Left ventricle myocardium inferior (tissue), 1 donor: ENCODE data around the gene AP1AR. TPM values are rescaled to one million over a fixed set of nuclear protein-coding genes. Genes with fewer than 3 reads are reported as not detected.

Source experiments
- DNase-seq: peaks from one replicate; pipeline ENCODE4 v3.0.0-alpha.2; 2020
- H3K27ac ChIP-seq: fragments of 200-600 bp; replicated peaks from 2 replicates; pipeline ENCODE4 v1.8.0; 2021
- H3K27me3 ChIP-seq: fragments of 200-600 bp; 2 replicates; pipeline ENCODE4 v1.8.0; 2021; ENCODE audit warnings: low read depth
- H3K36me3 ChIP-seq: fragments of 200-600 bp; 2 replicates; pipeline ENCODE4 v1.8.0; 2021
- H3K4me1 ChIP-seq: fragments of 200-600 bp; 2 replicates; pipeline ENCODE4 v1.8.0; 2021
- H3K4me3 ChIP-seq: fragments of 200-600 bp; 2 replicates; pipeline ENCODE4 v1.8.0; 2021; ENCODE audit warnings: mild to moderate bottlenecking, moderate library complexity
- H3K9me3 ChIP-seq: fragments of 200-600 bp; replicated peaks from 2 replicates; pipeline ENCODE4 v1.8.0; 2021
- CTCF ChIP-seq: fragments of 200-600 bp; IDR thresholded peaks from 2 replicates; pipeline ENCODE4 v1.8.0; 2021; ENCODE audit warnings: antibody characterized with exemption, mild to moderate bottlenecking, borderline replicate concordance
- intact Hi-C: fragments of 100-400 bp; cut with micrococcal nuclease; formaldehyde crosslinking; loops from one replicate; pipeline ENCODE4 v1.11.0; 2022
- total RNA-seq: library from RNA; stranded (reverse); fragmentation: NEBNext Ultra II Directional; extraction: Animal tissue kit (Norgen Biotek cat#: 25700); gene quantifications from one replicate; pipeline ENCODE4 v1.2.1, GENCODE V29; 2021
- donor health status: DM: no; HTN: yes; CAD: no; lungs with severe emphysema.

AP1AR gene
- total RNA-seq, 1 donor from 2014 or later = 9.6 TPM

GRCh38 chr4:112230879-112231778 lies 458 bp upstream of the AP1AR start:
- H3K4me1 ChIP-seq = peaks cover 37% of the 10 kb centered on the region
- TF ChIP-seq CTCF = no peak
- peak overlapping the region; percentile 97 for H3K27ac ChIP-seq
- peak overlapping the region; percentile 95 for H3K4me3 ChIP-seq
- H3K27me3 ChIP-seq = no peaks in the 10 kb centered on the region
- H3K36me3 ChIP-seq = no peaks in the 10 kb centered on the region
- intact Hi-C loops = no loop called here
- peak; percentile 98 for DNase-seq
- no peaks in the 10 kb centered on the region for H3K9me3 ChIP-seq

- no peak for DNase-seq
- peaks cover 40% of the 10 kb centered on the region for H3K4me1 ChIP-seq
- no peaks in the 10 kb centered on the region for H3K9me3 ChIP-seq
- H3K36me3 ChIP-seq = no peaks in the 10 kb centered on the region
- intact Hi-C loops = loop anchor here (2.0 kb wide), 1 partner anchor 136 kb away; no protein-coding TSS in a partner anchor
- H3K4me3 ChIP-seq = no peak overlapping the region
- H3K27me3 ChIP-seq = no peaks in the 10 kb centered on the region
- peak; percentile 89 for TF ChIP-seq CTCF
- H3K27ac ChIP-seq = no peak overlapping the region
These were observed 3.5 kb downstream of the AP1AR start for GRCh38 chr4:112234952-112235609.

- H3K27ac ChIP-seq = no peak overlapping the region
- intact Hi-C loops = no loop called here
- DNase-seq = no peak
These were observed 4.5 kb downstream of the AP1AR start for GRCh38 chr4:112236040-112236439.

GRCh38 chr4:112238833-112239232 lies 7.2 kb downstream of the AP1AR start:
- Histone ChIP-seq H3K4me3 (no peak overlapping the region), H3K4me1 (peaks cover 9% of the 10 kb centered on the region), H3K36me3 (no peaks in the 10 kb centered on the region), H3K9me3 (no peaks in the 10 kb centered on the region), H3K27ac (no peak overlapping the region), H3K27me3 (no peaks in the 10 kb centered on the region)
- no peak for TF ChIP-seq CTCF
- no peak for DNase-seq
- intact Hi-C loops = no loop called here

More at GRCh38 chr4:112236040-112236439, 4.5 kb downstream of the AP1AR start:
- no peak for TF ChIP-seq CTCF
- Histone ChIP-seq H3K9me3 (no peaks in the 10 kb centered on the region), H3K4me3 (no peak overlapping the region), H3K36me3 (no peaks in the 10 kb centered on the region), H3K27me3 (no peaks in the 10 kb centered on the region), H3K4me1 (peaks cover 31% of the 10 kb centered on the region)

- H3K9me3 ChIP-seq = no peaks in the 10 kb centered on the region
- no peaks in the 10 kb centered on the region for H3K36me3 ChIP-seq
- peaks cover 13% of the 10 kb centered on the region for H3K4me1 ChIP-seq
- no peaks in the 10 kb centered on the region for H3K27me3 ChIP-seq
- TF ChIP-seq CTCF = no peak
- H3K27ac ChIP-seq = no peak overlapping the region
- no peak for DNase-seq
- intact Hi-C loops = no loop called here
- no peak overlapping the region for H3K4me3 ChIP-seq
These were observed 13.8 kb downstream of the AP1AR start for GRCh38 chr4:112245383-112245782.
